Measurements from ENCODE around the gene TPRN. TPM values are rescaled to one million over a fixed set of nuclear protein-coding genes. Genes with fewer than 3 reads are reported as not detected.

TPRN gene
- total and polyA plus RNA-seq, 9 of the 15 experiments (the other 6 are each of a cell fraction or from before 2014, with no cell fraction given): 0.31 to 31.9 (median 4.4) TPM

- TF ChIP-seq HMBOX1 (IDR thresholded peaks at IDR 0.05) (no peak), DACH1 (IDR thresholded peaks at IDR 0.05; ENCODE audit: partially characterized antibody) (peak; percentile 56), RUNX1 (IDR thresholded peaks at IDR 0.05; ENCODE audit: low read depth) (0 out of 2 replicates have a peak, but pooled peaks have one; percentile 14), THRB (CRISPR knock-in tag; conservative IDR thresholded peaks at IDR 0.05) (no peak), ESRRB (CRISPR knock-in tag; IDR thresholded peaks at IDR 0.05; ENCODE audit: borderline replicate concordance) (no peak), CTCFL (IDR thresholded peaks at IDR 0.05; ENCODE audit: borderline replicate concordance, insufficient read depth, low read depth, low read length, poor library complexity, severe bottlenecking) (peak; percentile 9), ZNF695 (CRISPR knock-in tag; IDR thresholded peaks at IDR 0.05) (no peak), SP1 (CRISPR knock-in tag; IDR thresholded peaks at IDR 0.05) (peak; percentile 94), ZNF707 (CRISPR knock-in tag; conservative IDR thresholded peaks at IDR 0.05) (no peak), MTA1 (IDR thresholded peaks at IDR 0.05; ENCODE audit: borderline replicate concordance) (peak; percentile 100), POU5F1 (IDR thresholded peaks at IDR 0.05; ENCODE audit: borderline replicate concordance, low read depth, low read length, partially characterized antibody) (peak; percentile 83), ZBTB11 (CRISPR knock-in tag; IDR thresholded peaks at IDR 0.05) (peak in 1 of 3 experiments; percentile 72; a peak in 2 of 6 replicates), FOXJ3 (CRISPR knock-in tag; IDR thresholded peaks at IDR 0.05) (no peak), ZC3H8 (IDR thresholded peaks at IDR 0.05) (no peak), ZNF263 (CRISPR knock-in tag; IDR thresholded peaks at IDR 0.05; ENCODE audit: borderline replicate concordance) (peak; percentile 96), MYNN (IDR thresholded peaks at IDR 0.05) (peak; percentile 59; the same call in 1 of the 2 replicates), MYNN (CRISPR knock-in tag; IDR thresholded peaks at IDR 0.05) (no peak), HNRNPL (IDR thresholded peaks at IDR 0.05; ENCODE audit: low read depth, low read length) (peak; percentile 80), ZNF3 (CRISPR knock-in tag; IDR thresholded peaks at IDR 0.05) (no peak)
Observed at GRCh38 chr9:137188490-137189296, 11.8 kb downstream of the TPRN start, which contains the start of the genes ANAPC2 and SSNA1 (continued).
